Lower leg skin (tissue), 3 donors: ENCODE results near the gene GDPD4.

ENCODE experiments used
- POLR2A ChIP-seq, 2 donors: fragments of 450-650 bp; IDR thresholded peaks; one replicate each; pipeline ENCODE4 v1.6.1; 2016 to 2017; ENCODE audit warnings: antibody characterized with exemption in 2 of 2, mild to moderate bottlenecking in 1 of 2, moderate library complexity in 1 of 2
- TF ChIP-seq, protein P1 (sequence below), 3 donors: fragments of 450-650 bp; IDR thresholded peaks; one replicate each; pipeline ENCODE4 v1.5.1; 2016; ENCODE audit warnings: antibody characterized with exemption in 3 of 3, mild to moderate bottlenecking in 3 of 3, moderate library complexity in 2 of 3

DNA sequence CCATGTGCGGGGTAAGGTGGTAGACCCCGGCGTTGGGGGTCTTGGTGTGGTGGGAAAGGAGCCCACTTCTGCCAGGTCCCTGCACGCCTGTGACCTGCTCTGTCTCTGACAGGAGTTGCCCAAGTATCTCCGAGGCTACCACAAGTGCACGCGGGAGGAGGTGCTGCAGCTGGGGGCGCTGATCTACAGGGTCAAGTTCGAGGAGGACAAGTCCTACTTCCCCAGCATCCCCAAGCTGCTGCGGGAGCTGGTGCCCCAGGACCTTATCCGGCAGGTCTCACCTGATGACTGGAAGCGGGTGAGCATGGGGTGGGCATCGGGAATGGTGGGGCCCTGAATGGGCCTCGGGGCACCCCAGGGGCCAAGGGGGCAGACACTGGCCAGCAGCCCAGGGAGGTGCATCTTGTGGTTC, 90.4 kb downstream of the GDPD4 start:
- no peak for TF ChIP-seq POLR2A (IDR thresholded peaks at IDR 0.05)
- TF ChIP-seq, protein P1, sequence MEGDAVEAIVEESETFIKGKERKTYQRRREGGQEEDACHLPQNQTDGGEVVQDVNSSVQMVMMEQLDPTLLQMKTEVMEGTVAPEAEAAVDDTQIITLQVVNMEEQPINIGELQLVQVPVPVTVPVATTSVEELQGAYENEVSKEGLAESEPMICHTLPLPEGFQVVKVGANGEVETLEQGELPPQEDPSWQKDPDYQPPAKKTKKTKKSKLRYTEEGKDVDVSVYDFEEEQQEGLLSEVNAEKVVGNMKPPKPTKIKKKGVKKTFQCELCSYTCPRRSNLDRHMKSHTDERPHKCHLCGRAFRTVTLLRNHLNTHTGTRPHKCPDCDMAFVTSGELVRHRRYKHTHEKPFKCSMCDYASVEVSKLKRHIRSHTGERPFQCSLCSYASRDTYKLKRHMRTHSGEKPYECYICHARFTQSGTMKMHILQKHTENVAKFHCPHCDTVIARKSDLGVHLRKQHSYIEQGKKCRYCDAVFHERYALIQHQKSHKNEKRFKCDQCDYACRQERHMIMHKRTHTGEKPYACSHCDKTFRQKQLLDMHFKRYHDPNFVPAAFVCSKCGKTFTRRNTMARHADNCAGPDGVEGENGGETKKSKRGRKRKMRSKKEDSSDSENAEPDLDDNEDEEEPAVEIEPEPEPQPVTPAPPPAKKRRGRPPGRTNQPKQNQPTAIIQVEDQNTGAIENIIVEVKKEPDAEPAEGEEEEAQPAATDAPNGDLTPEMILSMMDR (IDR thresholded peaks at IDR 0.05): no peak
